ENCODE data around the gene PDZK1IP1.
A peak's percentile ranks its signal among the peaks of the same experiment; 100 is the strongest.

Gene PDZK1IP1

GRCh38 chr1:47189844-47190508 lies at the start of gene PDZK1IP1:
Gene PDZK1IP1 (minus strand): TSS chr1:47190036. CDS start chr1:47189932, 104 bp downstream.
- DNase-seq (ENCODE audit: low spot score), result peak; percentile 53

DNA sequence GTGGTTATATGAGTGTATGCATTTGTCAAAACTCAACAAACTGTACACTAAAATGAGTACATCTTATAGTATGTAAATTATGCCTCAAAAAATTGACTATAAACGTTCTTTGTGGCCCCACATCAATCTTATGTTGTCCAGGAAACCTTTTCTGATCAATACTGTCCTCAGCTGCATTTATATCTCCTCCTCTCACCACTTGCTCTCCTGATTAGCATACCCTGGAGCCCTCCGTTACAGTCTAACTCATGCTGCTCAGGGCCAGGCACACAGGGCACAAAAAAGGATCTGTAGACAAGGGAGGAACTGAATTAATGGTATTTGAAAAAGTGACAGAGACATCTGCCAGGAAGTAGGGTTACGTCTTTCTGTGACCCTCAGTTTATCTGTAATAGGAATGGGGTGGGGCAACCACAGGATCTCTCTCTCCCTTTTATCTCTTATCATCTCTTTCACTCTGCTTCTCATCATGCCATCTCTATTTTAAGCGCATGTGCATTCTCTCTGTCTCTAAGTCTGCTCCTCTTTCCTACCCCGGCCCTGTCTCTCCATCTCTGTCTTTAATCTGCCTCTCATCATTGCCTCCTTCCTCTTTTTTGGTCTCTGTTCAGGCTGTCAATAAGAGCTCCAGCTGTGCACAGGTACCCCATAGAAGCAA lies 49.2 kb upstream of the PDZK1IP1 start:
- no peak for DNase-seq (ENCODE audit: low spot score)

DNA sequence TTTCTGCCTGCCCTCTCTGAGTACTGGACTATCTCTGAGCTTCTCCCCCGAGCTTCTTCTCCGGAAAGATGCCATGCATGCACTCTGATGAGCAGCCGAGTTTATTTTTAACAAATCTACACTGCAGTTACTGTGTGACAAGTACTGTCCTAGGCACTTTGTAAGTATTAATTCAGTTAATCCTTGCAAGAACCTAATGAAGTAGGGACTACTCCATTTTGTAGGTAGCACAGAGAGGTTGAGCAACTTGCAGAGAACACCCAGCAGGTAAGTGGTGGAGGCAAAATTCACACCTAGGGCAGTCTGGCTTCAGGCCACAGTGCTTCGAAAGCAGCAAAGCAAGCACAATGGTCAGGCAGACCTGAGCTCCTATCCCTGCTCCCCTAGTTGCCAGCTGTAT lies 46.0 kb upstream of the PDZK1IP1 start:
- no peak for DNase-seq (ENCODE audit: low spot score)

DNA sequence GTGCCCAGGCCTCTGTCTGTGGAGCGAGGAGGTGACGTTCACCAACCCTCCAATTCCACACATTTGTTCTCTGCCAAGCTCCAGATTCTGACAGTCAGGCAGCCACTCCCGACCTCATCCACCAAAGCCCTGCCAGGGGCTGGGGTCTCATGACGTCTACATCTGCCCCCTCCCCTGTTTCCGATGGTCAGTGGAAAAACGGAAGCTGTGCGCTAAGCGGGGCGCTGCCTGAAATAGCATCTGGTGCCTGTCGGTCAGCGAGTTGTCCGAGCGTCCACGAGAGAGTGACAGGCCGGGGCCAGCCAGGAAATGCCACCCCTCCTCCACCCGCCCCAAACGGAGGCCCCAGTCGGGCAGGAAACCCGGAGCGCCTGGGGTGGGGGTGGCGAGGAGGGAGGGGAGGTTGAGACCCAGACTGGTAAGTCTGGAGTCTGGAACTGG lies 45.4 kb upstream of the PDZK1IP1 start:
- DNase-seq (ENCODE audit: low spot score), result no peak

DNA sequence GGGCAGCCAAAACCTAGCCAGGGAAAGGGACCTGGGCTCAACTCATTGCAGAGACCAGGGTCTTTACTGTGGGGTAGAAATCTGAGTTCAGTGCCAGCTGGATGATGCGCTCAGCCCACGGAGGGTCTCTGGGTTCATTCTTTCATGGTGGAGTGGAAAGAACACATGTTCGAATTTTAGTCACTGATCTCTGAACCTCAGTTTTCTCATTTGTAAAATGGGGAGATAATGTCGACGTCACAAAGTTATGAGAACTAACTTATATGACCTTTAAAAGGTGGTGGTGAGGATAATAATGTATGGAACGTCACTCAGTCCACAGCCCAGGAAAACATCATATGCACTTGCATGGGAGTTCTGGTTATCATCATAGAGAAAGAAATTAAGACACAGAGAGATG lies 43.4 kb upstream of the PDZK1IP1 start:
- no peak for DNase-seq (ENCODE audit: low spot score)

DNA sequence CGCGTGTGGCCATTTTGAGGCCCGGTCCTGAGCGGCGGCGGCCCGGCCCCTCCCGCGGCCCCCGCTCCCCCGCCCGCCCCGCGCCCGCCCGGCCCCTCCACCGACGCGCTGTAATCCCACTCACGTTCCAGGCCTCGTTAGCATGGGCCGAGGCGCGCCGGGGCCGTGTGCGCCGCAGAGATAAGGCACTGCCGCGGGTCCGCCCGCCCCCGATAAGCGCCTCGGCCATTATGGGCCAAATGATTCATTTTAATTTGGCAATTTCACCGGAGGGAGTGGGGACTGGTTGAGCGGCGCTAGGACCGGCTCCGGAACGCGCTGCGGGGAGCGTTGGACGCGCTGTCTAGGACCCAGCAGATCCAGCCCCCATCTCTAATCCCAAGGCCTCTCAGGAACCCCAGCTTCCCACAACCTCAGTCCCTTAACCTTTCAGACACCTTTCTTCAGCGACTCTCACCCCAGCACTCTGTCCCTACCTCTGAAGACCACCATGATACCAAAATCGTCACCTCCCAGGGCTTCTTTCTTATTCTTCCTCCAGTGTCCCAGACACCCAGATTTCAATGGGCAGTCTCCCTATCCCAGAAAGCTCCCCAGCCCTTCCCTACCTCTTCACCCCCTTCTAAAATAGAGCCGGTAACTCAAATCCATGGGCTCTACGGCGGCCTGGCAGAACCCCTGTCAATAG lies 42.5 kb upstream of the PDZK1IP1 start, which contains the start of gene TAL1:
TAL1 (minus strand) TSS at position 39 of the 688 bp plus-strand sequence. CDS start 6,337 bp downstream, outside the sequence.
- DNase-seq (ENCODE audit: low spot score), result peak; percentile 48

GRCh38 chr1:47231301-47232186 lies 41.7 kb upstream of the PDZK1IP1 start:
- peak; percentile 26 for DNase-seq (ENCODE audit: low spot score)

GRCh38 chr1:47230692-47231300 lies 41.0 kb upstream of the PDZK1IP1 start:
- peak; percentile 51 for DNase-seq (ENCODE audit: low spot score)

DNA sequence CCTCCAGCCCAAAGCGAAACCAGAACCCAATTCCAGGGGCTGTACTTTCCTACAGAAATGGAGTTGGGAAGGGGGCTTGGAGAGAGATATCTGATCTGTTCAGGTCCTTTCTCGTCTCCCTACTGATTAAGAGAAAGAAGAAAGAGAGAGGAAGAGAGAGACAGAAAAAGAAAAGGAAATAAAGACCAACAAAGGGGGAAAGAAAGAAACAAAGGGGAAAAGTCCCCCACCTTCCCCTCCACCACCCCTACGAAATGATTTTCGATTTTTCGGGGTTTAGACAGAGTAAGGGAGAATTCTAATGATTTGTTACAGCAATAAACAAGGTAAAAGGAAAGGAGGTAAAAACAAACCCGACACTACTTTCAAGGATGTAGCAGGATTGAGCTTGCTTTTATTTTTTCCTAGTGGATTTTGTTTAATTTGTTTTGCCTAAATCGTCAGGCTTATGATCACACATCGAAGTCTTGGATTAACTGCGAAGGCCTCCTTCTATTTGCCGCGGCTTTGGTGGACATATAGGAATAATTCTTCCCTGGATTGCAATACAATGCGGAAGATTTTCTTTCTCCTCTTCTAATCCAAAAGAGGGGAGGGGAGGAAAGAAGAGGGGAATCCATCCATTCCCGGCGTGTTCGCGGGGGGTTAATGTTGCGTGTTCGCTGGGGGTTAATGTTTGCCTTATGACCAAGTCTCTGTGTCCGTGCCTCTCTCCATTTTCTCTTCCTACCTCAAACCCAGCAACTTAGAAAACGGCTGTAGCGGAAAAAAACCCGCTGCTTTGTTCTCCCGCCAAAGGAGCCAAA lies 40.3 kb upstream of the PDZK1IP1 start:
- DNase-seq (ENCODE audit: low spot score), result no peak

DNA sequence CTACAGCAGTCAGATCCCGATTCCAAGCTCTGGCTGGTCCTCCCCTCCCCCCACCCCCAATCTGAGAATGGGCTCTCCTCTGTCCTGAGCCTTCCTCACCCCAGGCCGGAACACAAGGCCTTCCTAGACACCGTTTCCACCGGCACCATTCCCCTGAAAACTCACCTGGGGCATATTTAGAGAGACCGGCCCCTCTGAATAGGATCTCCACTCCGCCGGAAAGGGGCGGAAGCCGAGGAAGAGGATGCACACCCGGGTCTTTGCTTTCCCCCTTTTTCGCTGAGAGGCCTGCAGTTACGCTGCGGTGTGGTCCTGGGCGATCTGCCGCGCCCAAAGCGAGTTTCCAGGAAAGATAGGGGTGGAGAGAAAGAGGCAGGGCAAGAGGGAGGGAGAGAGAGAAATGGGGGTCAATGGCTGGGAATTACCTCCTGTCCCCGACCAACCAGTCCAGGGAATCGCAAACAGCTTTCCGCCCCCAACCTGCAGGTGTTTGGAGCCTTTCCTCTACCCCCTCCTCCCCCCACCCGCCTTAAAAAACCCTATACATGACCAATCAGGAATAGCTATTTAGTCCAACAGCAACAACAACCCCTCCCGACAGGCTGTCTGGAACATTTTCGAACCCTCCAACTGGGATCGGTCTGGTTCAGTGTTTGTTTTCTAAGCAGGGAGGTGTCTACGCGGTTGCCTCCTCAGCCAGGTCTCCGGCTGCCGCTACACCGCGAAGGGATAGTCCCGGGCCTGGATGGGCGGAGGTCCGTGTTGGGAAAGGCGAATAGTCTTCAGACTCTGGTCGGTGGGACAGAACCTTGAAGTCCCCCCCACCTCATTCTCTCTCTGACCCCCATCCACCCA lies 39.4 kb upstream of the PDZK1IP1 start:
- DNase-seq (ENCODE audit: low spot score), result peak; percentile 45

- DNase-seq (ENCODE audit: low spot score), result no peak
These were observed 38.8 kb upstream of the PDZK1IP1 start for GRCh38 chr1:47228644-47229030.

- no peak for DNase-seq (ENCODE audit: low spot score)
These were observed 37.8 kb upstream of the PDZK1IP1 start for GRCh38 chr1:47227341-47228232.

DNA sequence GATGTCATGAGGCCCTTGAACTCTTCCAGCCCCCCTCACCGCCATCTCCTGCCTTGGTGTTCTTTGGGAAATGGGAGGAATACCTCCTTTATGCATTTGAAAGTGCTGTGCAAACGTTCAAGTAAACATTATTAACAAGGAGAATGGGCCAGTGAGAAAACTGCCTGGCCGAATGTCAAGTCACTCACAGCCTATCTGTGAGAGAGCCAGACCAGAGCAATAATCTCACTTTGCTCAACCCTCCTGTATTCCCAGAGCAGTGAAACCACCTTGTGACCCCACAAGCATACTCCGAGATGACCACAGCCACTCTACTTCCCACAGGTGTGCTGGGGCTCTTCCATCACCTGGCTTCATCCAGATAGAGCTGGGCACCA lies 37.0 kb upstream of the PDZK1IP1 start:
- DNase-seq (ENCODE audit: low spot score), result no peak

- DNase-seq (ENCODE audit: low spot score), result no peak
These were observed 36.4 kb upstream of the PDZK1IP1 start for GRCh38 chr1:47226121-47226838.

DNA sequence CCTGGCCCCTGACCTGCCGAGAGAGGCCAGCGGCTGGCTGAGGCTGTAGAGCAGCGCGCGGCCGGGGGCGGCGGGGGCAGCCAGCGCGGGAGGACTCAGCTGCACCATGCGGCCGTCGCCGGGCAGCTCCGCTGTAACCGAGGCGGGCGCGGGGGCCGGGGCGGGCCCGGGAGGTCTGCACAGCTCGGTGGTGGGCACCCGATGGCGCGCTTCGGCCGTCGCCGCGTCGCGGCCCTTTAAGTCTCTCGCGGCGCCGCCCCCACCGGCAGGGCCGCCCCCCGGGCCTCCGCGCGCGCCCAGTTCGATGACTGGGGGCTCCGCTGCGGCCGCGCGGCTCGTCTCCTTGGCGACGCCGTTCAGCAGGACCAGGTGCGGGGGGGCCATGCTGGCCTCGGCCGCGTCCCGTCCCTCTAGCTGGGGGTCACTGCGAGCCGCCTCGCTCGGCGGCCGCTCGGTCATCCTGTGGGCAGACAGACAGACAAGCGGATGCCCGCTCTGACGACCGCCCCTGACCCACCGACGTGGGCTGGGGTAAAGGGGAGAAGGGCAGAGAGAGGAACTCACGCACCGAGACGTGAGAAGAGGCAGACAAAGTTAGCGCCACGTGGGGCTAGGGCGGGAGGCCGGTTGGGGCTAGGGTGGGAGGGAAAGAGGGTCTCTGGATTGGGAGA lies 35.7 kb upstream of the PDZK1IP1 start:
- DNase-seq (ENCODE audit: low spot score), result peak; percentile 54

DNA sequence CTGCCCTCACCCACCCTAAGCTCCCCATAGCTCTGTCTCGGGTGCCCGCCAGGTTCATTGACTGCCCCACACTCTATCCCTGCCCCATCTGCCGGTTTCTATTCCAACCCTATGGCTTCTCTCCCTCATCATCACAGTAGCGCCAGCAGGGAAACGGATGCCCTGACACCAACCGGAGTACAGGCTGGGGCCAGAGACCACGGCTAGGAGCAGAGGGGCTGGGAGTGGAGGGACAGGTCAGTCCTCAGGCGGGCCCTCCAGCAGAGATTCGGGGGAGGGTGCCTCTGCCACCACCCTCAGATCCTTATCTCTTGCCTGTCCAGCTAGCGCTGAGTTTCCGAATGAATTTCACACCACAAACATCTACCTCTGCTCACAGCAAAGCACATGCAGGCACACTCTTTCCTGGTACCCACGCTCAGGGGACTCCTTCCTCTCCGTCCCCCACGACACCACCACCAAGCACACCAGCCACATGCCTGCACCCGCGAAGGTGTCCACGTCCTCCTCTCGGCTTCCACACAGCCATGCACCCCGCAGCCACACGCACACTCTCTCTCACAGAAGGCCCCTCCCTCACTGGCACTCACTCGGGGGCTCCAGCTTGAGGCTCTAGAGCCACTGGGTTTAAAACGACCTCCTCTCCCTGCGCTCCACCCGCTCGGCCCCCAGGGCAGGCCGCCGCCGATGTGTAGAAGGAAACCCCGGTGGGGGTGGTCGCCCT lies 35.0 kb upstream of the PDZK1IP1 start:
- DNase-seq (ENCODE audit: low spot score), result no peak
